ENCODE data around the gene STT3A. TPM values are rescaled to one million over a fixed set of nuclear protein-coding genes. Genes with fewer than 3 reads are reported as not detected.
"Not testable (repeated sequence)": the region's sequence is repeated elsewhere in the genome, so short reads cannot be mapped to it uniquely, and the experiment has no call there.

STT3A gene
- 171 and 178 TPM in 2 replicates for total RNA-seq

DNA sequence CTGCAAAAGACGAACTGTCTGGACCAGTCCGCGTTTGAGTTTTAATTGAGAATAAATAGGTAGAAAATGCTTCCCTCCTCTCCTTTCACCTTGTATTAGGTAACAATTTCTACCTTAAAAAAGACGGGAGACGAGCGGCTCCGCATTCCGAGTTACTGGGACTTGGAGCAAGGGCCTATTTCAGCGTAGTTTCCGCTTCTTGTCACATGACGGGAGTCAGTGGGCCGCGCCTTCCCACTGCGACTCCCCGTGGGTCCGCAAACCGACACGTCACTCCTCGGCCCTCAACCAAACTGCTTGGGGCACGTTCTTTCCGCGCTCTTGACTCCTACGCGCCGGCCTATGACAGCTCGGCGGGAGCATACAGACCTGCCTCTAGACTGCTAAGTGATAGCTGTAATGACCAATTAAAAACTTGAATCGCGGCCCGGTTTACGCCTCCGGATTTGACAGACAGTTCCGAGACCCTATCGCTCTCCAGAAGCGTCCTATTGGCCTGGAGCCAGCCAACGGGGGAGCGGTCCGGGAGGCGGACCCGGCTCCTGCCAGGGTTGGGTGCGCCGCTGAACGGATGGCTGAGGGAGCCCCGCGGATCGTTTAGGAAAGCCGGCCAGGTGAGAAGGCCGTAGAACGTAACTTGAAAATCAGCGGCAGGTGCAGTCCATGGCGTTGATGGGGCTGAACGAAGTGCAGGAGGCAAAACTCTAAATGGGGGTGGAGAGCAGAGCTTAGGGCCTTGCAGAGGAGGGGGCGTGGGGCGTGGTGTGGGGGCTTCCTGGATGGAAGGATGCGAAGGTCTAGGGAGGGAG lies at the start of gene STT3A:
TSS of gene STT3A (plus strand) at position 548 of the 809 bp plus-strand sequence. CDS start 3,064 bp downstream, outside the sequence.
- intact Hi-C loops (cut with micrococcal nuclease), result loop anchor here (1.0 to 5.0 kb wide), 12 partner anchors 23 to 920 kb away; partner anchors contain the start of genes CCDC15, CHEK1, DCPS and EI24

DNA sequence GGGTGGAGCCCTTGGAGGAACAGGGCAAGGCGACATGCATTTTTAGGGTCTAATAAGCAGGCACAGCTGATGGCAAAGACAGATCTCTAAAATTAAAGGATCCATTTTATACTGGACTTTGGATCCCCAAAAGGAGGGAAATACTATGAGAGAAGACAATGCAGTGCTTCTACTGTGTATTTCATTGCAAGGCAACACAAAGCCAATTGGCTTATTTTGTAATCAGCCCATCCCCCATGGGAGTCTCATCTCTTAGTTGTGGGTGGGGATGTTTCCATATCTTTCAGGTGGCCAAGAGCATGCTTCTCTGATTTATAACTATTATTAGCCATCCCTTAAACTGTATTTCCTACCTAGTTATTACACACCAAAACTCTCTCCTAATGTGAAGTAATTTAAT lies 41.9 kb upstream of the STT3A start:
- intact Hi-C loops (cut with micrococcal nuclease), result no loop called here

DNA sequence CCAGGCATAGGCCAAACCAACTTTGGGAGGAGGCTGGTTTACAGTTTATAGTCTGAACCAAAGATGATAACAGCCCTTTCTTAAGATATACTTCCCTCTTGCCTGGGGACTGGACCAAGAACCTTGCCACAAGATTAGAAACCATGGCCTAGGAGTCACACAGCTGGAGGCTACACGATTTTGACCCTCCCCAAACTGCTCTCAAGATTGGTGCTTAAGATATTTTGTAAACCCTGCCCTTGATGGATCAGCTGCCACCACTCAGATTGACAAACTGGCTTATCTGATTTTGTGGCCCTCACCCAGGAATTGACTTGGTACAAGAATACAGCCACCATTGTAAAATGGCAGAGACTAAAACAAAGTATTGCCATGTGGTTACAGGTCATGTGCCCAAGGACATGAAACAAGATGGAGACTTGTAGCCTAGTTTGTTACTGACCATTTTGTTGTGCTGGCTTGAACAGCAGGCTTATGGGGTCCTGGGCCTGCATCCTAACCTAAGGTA lies 40.8 kb upstream of the STT3A start:
- intact Hi-C loops (cut with micrococcal nuclease), result no loop called here

DNA sequence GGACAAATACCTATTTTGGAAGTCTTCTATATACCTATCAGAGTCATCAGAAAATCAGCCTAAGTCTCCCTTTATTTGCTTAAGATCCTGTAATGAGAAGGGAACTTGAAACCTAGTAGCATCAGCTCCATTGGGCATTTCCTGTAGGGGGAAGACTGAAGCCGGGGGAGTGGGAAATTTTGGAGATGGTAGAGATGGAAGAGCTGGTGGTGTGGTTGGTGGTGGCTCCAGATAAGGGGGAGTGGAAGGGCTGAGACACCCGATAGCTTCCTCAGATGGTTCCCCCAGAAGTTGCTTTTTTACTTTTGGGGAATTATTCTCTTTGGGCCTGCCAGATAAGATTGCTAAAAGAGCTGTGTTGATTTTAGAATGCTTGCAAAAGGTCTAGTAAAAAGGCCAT lies 39.7 kb upstream of the STT3A start:
- intact Hi-C loops (cut with micrococcal nuclease), result no loop called here

DNA sequence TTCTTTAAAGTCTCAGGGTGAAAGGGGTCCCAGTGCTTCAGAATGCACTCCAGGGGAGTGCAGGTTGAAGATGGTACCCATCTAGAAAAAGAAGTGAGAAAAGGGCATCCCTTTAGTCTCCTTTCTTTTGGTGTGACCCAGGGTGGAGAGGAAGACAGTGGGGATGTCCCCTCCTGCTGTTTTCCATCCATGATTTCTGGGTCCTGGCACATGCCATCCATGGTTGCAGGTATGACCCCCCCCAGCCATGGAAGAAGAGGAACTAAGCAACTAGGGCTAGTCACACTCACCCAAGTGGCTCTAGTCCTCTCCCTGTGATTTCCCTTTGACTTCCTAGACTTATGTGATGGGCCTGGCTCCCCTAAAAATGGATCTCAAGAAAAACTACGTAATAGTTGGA lies 39.3 kb upstream of the STT3A start:
- intact Hi-C loops (cut with micrococcal nuclease), result no loop called here

DNA sequence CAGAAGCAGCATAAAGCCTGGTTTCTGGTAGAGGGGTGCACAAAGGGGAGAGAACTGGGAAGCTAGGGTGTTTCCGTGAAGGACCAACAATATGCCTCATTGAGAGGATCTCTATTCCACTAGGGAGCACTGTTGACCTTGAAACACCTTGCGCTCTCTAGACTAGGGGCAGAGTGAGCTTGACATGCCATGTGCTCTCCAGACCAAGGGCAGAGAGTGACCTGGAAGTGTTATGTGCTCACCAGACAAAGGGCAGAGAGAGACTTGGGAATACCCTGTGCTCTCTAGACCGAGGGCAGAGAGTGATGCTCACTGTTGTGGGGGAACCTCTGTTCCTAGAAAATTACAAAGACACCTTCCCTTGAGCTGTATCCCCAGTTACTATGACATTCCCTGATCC lies 38.6 kb upstream of the STT3A start:
- intact Hi-C loops (cut with micrococcal nuclease), result no loop called here

DNA sequence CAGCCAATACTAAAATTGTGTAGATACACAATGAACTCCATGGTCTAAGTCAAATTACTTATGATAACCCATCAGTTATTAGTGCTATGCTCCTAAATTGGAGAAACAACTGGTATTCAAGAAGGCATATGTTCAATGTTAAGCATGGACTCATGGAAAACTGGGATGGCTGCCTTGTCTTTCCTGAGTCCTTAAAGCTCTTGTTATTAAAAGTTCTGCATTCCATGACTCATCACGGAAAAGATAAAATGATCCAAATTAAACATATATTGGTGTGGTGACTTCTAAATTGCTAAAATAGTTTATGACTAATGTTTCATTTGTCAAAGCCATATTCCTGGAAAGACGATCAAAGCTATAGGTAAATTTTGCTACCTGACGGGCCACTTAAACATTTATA lies 32.8 kb upstream of the STT3A start:
- intact Hi-C loops (cut with micrococcal nuclease), result loop anchor here (10.0 kb wide), 1 partner anchor 935 kb away; the partner anchor contains the start of gene TBRG1

DNA sequence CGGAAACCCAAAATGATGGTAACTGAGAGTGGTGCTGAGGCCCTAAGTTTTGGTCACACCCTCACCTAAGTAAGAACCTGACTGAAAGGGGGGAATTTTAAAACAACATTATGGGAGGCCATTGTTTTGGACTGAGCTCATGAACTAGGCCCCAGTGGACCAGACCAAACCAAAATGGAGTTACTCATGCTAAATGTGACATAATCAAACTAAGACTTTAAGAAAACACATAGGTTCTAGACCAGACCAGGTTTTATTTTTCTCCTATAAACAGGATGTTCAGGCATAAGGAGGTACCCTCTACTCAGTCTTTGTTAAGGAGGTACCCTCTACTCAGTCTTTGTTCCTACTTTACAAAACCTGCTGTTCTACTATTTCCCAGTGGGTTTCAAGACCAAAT lies 30.7 kb upstream of the STT3A start:
- intact Hi-C loops (cut with micrococcal nuclease), result loop anchor here (10.0 kb wide), 1 partner anchor 937 kb away; the partner anchor contains the start of gene TBRG1

DNA sequence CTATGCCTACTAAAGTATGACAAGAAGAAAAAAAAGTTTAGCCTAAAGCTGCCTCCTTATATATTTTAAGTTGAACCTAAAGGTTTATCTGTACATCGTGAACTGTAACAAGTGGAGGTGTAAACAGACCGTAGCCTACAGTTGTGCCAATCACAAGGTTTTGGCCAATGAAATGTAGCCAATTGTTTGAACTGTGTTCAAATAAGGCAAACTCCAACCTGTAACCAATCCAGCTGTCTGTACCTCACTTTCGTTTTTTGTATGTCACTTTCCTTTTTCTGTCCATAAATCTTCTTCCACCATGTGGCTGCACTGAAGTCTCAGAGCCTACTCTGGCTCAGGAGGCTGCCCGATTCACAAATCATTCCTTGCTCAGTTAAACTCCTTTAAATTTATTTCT lies 30.2 kb upstream of the STT3A start:
- intact Hi-C loops (cut with micrococcal nuclease), result loop anchor here (10.0 kb wide), 1 partner anchor 938 kb away; the partner anchor contains the start of gene TBRG1

DNA sequence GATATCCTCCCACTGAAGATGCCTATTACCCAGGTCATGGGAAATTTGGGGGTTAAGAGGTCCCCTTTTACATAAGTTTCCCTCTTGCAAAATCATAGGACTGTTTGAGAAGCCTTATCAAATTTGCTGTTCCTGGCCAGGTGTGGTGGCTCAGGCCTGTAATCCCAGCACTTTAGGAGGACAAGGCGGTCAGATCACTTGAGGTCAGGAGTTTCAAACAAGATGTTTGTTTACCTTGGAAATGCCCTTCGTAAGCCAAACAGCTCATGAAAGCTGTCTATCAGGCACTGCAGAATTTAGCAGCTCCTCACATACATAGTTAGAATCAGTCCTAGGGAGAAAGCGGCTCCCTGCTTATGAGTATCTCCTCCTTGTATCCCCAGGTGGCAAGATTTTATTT lies 28.3 kb upstream of the STT3A start:
- intact Hi-C loops (cut with micrococcal nuclease), result loop anchor here (10.0 kb wide), 1 partner anchor 940 kb away; the partner anchor contains the start of gene TBRG1

DNA sequence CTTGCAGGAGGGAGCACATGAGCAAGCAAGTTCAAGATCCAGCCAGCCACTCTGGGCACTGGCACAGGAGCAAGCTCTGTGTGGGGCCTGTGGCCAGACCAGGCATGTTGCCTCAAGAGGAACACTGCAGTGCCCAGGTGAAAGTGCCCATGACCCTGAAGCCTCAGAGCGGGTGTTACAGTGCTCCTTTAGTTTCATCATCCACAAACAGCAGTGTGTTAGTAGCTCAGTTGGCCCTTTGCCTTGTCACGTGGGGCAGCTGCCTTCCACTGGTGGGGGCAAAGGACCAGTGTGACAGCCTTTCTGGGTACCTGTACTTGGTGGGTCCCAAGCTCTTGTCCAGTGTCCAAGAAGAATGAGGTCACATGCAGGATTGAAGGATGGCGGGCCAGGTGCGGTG lies 26.4 kb upstream of the STT3A start:
- intact Hi-C loops (cut with micrococcal nuclease), result loop anchor here (5.0 to 10.0 kb wide), 3 partner anchors 69 to 941 kb away; partner anchors contain the start of genes FEZ1 and TBRG1

DNA sequence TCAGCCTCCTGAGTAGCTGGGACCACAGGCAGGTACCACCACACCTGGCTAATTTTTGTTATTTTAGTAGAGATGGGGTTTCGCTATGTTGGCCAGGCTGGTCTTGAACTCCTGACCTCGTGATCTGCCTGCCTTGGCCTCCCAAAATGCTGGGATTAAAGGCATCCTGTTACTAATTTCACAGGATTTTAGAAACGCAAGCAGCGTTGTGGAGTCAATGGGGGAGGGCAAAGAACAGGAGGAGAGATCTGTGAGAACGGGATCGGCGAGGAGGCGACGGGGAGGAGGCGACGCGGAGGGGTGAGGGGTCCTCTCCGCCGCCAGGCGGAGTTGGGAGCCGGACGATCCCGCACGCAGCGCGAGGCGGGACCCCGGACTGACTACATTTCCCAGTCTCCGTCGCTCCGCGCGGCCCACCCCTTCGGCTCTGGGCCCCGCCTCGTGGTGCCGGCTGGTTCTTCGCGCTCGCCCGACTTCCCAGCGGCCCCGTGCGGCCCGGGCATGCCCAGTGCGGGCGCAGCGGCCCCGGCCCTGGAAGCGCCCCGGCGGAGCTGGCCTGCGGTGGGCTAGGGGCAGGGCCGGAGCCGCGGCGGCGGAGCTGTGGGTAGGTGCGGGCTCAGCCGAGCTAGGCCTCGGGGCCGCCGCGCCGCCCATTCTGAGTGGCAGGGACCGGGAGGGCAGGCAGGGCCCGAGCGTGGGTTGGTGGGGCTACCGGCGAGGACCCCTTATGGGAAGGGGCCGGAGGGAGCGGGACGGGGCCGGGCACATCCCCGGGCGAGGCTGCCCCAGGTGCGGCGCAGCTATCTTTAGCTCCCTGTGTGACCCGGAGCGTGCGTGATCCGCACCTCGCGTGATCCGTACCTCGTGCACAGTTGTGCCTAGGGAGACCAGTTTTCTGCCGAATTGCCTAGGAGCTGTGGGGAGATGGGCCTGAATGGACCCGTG lies 23.4 kb upstream of the STT3A start, which contains the start of gene EI24:
TSS of gene EI24 (plus strand) at position 508 of the 945 bp plus-strand sequence. CDS start 3,051 bp downstream, outside the sequence.
- intact Hi-C loops (cut with micrococcal nuclease), result loop anchor here (1.0 to 10.0 kb wide), 14 partner anchors 23 to 944 kb away; partner anchors contain the start of genes CHEK1, FAM118B, FEZ1 and FOXRED1

DNA sequence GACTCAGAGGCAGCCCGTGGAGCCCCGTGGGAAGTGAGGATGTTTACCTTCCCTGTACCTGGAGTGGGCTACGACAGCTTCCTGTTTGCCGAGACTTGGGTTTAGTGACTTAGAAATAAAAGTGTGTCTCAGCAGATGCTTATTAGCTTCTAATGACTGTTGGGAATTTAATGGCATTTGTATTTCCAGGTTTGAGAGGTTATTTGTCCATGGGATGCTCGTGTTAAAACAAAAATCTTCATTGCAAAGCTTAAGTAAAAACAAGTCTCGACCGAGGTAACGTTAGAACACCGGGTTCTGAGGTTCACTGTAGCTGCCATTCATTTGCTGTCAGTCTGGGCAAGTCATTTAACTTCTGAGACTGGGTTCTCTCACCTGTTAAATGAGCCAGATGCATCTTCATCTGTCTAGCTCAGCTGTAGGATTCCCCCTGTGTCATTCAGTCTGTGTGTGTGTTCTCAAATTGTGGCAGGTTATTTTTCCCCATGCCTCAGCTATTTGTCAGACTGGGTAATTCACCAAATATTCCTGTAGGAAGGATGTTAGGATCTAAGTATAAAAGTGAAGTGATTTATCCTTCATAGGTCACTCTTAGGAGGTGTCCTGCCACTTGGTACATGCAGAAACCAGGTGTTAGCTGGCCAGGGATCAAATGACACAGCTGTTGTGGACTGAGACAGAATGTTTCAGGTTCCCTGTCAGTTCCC lies 22.6 kb upstream of the STT3A start:
- intact Hi-C loops (cut with micrococcal nuclease), result loop anchor here (1.0 to 10.0 kb wide), 16 partner anchors 22 to 945 kb away; partner anchors contain the start of genes CCDC15, CHEK1, FAM118B and FEZ1

DNA sequence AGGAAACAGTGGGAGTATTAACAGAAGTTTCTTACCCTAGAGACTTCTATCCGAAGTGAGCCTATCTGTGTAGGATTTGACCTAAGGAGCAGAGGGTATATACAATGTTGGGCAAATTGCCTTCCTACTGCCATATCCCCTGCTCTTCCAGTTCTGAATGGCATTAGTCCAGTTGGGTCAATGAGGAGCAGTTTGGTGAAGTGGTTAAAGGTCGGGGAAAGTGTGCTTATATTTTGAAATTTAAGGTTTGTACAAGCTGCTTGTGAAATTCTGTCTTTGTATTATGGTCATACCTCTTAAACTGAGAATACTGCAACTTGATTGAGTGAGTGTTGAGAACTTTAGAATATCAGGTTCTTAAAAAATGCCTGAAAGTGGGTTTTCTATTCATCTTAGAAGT lies 21.7 kb upstream of the STT3A start:
- intact Hi-C loops (cut with micrococcal nuclease), result loop anchor here (1.0 to 5.0 kb wide), 2 partner anchors 460 to 619 kb away; partner anchors contain the start of genes CCDC15 and TMEM218

DNA sequence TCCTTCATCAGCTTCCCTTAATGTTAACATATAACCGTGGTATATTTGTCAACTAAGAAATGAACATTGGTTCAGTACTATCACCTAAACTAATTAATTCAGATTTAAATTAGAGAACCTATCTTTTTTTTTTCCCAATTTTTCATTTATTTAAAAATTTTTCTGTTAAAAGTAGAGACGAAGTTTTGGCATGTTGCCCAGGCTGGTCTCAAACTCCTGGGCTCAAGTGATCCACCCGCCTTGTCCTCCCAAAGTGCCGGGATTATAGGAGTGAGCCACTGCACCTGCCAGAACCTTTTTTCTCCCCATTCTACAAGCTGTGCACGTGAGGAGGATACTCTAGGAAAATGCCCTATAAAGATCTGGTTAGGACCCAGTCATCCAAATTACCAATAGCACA lies 19.7 kb upstream of the STT3A start:
- intact Hi-C loops (cut with micrococcal nuclease), result loop anchor here (5.0 kb wide), 1 partner anchor 621 kb away; the partner anchor contains the start of gene CCDC15

DNA sequence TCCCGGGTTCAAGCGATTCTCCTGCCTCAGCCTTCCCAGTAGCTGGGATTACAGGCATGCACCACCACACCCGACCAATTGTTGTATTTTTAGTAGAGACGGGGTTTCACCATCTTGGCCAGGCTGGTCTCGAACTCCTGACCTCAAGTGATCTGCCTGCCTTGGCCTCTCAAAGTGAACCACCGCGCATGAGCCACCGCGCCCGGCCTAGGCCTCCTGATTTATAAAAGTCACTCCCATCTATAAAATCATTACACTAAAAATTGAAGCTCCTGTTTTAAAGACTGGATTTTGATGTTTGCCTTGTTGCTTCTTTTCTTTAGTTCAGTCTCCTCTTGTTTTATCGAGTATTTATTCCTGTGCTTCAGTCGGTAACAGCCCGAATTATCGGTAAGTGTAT lies 15.5 kb upstream of the STT3A start:
- intact Hi-C loops (cut with micrococcal nuclease), result not testable (repeated sequence)

DNA sequence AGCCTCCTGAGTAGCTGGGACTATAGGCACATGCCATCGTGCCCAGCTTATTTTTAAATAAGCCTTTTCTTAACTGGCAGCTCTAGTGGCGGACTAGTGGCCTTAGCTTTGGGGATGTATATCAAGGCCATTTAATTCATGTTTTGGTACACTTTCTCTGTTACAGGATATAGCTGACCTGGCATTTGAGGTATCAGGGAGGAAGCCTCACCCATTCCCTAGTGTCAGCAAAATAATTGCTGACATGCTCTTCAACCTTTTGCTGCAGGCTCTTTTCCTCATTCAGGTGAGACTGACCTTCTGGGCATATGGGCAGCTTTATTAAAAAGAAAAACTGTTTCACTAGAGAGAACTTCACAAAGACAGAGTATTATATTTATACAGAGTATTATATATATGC lies 13.9 kb upstream of the STT3A start:
- intact Hi-C loops (cut with micrococcal nuclease), result no loop called here

DNA sequence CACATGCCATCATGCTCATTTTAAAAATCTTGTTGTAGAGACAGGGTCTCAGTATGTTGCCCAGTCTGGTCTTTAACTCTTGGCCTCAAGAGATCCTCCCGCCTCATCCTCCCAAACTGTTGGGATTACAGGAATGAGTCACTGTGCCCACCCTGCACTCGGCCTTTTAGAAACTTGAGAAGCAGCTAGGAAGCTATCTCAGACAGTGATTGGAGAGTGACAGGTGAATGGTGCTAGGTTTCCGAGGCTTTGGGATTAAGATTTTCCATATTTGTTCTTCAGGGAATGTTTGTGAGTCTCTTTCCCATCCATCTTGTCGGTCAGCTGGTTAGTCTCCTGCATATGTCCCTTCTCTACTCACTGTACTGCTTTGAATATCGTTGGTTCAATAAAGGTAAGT lies 12.8 kb upstream of the STT3A start:
- intact Hi-C loops (cut with micrococcal nuclease), result no loop called here

DNA sequence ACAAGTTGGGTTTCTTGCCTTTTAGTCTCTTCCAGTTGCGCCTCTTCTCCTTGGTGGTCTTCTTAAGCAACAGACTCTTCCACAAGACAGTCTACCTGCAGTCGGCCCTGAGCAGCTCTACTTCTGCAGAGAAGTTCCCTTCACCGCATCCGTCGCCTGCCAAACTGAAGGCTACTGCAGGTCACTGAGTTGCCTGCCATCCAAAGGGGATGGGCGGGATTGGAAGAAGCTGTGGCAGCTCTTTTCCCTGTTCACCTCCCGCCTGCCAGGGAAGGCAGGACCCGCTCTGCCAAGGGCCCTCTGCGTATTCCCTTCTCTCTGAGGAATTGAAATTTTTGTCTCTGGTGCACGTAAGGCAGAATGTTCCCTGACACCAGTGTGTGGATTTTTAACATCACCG lies 9.2 kb upstream of the STT3A start:
- intact Hi-C loops (cut with micrococcal nuclease), result no loop called here

DNA sequence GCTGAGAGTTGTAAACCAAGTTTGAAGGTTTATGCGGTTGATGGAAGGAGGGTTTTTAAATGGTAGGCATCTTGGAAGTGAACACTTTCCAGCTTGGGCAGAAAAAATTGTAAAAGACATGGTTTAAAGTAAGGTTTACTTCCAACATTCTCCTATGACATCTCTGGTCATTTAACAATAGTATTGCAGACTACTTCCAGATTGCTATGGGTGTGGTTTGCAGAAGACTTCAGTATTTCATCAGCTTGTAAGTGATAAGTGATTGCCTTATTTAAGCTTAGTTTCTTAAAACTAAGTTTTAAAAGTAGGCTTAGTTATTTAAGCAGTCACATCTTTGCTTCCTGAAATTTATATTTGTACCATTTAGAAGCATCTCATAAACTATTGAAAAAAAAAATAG lies 7.2 kb upstream of the STT3A start:
- intact Hi-C loops (cut with micrococcal nuclease), result no loop called here

All from T-helper 1 cell treated with Interleukin-12 subunit alpha and Interleukin-12 subunit beta and Interleukin-4 antibody, amounts not matched to agents 30 ng/mL and 1 ng/mL, for 36 hours (primary cell).